HCT116 (cell line): ENCODE measurements around the gene SLC9A6.

Source experiments
- CEBPB ChIP-seq: IDR thresholded peaks from 2 replicates; pipeline ENCODE4 v1.6.1; 2012; ENCODE audit warnings: low read depth
- CTCF ChIP-seq, 3 experiments: fragments of 200-600 bp in 1 of 3; sonication (generic) in 1 of 3; IDR thresholded peaks in 2 of 3; conservative IDR thresholded peaks in 1 of 3; 2 replicates each; pipeline ENCODE4 v1.5.1; 2012 to 2017; ENCODE audit warnings: low read depth in 2 of 3, low read length in 2 of 3, antibody characterized with exemption in 1 of 3, borderline replicate concordance in 1 of 3, control low read depth in 1 of 3, mild to moderate bottlenecking in 1 of 3, mixed read lengths in 1 of 3, mixed run types in 1 of 3, moderate library complexity in 1 of 3; ENCODE audit not compliant: insufficient read depth in 1 of 3
- EGR1 ChIP-seq: IDR thresholded peaks from 2 replicates; pipeline ENCODE4 v1.6.1; 2012; ENCODE audit warnings: low read depth
- EZH2 ChIP-seq: fragments of 200-600 bp; sonication (generic); IDR thresholded peaks from 2 replicates; pipeline ENCODE4 v1.6.1; 2017; ENCODE audit warnings: antibody characterized with exemption, mixed run types
- POLR2A ChIP-seq: IDR thresholded peaks from 2 replicates; pipeline ENCODE4 v1.7.0; 2011; ENCODE audit warnings: borderline replicate concordance; ENCODE audit not compliant: insufficient read depth, insufficient read length; ENCODE audit errors: extremely low read depth
- SP1 ChIP-seq: IDR thresholded peaks from 2 replicates; pipeline ENCODE4 v1.6.1; 2012; ENCODE audit warnings: low read depth

GRCh38 chrX:136031626-136032025, 46.4 kb downstream of the SLC9A6 start:
- no peak for TF ChIP-seq EGR1
- TF ChIP-seq CTCF (IDR thresholded peaks at IDR 0.05 in 2 of 3, conservative IDR thresholded peaks at IDR 0.05 in 1 of 3; ENCODE audit: borderline replicate concordance in 1 of 3, insufficient read depth in 1 of 3, low read depth in 2 of 3, low read length in 2 of 3), result no peak
- no peak for TF ChIP-seq CEBPB
- no peak for TF ChIP-seq POLR2A
- no peak for TF ChIP-seq EZH2
- TF ChIP-seq SP1, result no peak
